AG10803 (cell line): Measurements from ENCODE around the gene C3AR1.
"Not testable (repeated sequence)": the region's sequence is repeated elsewhere in the genome, so short reads cannot be mapped to it uniquely, and the experiment has no call there.

Experiments
- DNase-seq: peaks from one replicate; pipeline ENCODE4 v3.0.0; 2010; ENCODE audit warnings: low read depth
- H3K4me3 ChIP-seq: 2 replicates; pipeline ENCODE4 v1.5.1; 2011; ENCODE audit warnings: mild to moderate bottlenecking, low read length, control low read depth
- TF ChIP-seq, protein P1 (sequence below): conservative IDR thresholded peaks from 2 replicates; pipeline ENCODE4 v1.5.1; 2011; ENCODE audit warnings: mild to moderate bottlenecking, low read length, control low read depth, inconsistent platforms

Gene C3AR1

DNA sequence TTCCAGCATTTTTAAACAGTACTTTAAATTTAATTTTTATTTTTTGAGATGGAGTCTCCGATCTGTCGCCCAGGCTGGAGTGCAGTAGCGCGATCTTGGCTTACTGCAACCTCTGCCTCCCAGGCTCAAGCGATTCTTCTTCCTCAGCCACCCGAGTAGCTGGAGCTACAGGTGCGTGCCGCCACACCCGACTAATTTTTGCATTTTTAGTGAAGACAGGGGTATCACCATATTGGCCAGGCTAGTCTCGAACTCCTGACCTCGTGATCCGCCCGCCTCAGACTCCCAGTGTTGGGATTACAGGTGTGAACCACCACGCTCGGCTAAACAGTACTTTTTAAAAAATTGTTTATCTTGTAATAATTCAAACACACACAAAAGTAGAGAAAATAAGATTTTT lies 37.9 kb downstream of the C3AR1 start:
- TF ChIP-seq, protein P1, sequence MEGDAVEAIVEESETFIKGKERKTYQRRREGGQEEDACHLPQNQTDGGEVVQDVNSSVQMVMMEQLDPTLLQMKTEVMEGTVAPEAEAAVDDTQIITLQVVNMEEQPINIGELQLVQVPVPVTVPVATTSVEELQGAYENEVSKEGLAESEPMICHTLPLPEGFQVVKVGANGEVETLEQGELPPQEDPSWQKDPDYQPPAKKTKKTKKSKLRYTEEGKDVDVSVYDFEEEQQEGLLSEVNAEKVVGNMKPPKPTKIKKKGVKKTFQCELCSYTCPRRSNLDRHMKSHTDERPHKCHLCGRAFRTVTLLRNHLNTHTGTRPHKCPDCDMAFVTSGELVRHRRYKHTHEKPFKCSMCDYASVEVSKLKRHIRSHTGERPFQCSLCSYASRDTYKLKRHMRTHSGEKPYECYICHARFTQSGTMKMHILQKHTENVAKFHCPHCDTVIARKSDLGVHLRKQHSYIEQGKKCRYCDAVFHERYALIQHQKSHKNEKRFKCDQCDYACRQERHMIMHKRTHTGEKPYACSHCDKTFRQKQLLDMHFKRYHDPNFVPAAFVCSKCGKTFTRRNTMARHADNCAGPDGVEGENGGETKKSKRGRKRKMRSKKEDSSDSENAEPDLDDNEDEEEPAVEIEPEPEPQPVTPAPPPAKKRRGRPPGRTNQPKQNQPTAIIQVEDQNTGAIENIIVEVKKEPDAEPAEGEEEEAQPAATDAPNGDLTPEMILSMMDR: no peak
- no peak for DNase-seq
- no peak overlapping the region for H3K4me3 ChIP-seq

DNA sequence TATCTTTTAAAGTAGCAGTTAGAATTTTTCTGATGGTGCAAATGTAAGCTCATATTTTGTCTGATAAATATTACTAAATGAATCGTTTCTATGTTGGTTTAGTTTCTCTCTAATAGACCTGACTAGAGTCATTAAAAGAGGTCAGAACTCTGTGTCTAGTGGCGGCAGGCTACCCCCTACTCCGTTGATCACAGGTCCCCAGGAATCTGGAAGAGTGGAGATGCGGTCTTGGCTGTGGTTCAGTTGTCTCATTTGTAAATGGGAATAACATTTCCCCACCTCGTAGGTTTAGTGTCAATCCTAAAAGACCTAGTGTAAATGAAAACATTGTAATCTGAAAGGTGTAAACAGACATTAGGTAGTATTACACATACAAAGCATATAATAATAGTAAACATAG lies 38.3 kb downstream of the C3AR1 start:
- no peak overlapping the region for H3K4me3 ChIP-seq
- TF ChIP-seq, protein P1: no peak
- no peak for DNase-seq

DNA sequence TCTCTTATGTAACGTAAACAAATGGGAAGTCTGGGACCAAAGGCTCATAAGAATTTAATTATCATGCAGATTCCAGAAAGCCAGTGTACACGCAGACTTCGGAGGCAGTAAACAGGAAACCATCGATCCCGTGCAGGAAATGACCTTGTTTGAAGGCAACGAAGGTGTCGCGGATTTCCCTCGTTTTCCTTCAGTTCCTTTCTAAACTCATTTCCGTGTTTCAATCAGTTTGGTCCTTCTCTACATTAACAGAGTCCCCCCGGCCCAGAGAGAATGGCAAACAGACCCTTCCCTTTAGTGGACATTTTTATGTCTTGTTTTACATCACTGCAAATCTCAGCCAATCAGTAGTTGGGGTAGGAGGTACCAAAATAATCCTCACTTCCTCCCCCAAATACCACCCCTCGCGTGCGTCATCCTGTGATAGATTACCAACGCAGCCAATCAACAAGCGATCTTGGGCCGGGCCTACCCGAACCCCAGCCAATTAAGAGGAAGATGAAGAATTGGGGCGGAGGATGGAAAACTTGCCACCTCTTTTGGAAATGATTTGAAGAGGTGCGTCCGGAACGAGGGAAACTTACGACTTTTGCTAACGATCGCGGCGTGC lies 39.8 kb downstream of the C3AR1 start:
- peak overlapping the region; percentile 93 for H3K4me3 ChIP-seq
- peak; percentile 99 for DNase-seq
- TF ChIP-seq, protein P1: no peak

DNA sequence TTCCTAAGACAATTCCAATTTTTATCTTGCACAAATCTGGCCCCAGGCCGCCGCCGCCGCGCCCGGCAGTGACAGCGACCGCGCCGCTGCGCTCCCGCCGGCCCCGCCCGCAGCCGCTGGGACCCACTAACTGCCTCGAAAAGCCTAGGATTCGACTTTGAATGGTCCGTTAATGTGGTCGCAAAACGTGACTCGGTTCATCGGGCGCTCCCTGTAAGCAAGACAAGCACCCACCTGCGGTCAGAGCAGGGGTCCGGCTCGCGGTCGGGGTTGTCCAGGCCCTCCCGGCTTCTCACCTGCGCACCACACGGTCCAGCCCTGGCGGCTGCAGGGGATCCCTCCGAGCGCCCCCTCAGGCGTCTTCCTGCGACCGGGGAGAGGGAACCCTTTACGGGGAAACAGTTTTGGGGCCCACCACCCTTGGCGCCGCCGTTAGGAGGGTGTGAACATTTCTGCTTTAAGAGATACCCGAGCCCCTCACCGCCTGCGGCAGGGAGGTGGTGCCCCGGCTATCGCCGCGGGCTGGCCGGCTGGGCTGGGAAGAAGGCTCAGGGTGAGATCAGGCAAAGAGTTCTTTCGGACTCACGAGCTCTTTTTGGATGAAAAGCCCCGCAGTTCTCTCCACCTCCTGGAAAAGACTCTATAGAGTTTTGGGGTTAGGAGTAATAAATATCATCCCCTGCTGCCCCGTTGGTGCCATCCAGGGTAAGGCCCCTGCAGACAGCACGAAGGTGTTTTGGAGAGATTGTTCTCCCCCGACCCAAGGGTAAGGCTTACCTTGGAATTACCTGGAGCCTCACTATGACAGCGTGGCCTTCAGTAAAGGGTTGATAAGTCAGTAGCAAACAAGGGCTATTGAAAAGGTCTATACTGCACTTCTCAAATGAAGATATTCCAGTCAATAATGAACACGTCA lies 47.2 kb downstream of the C3AR1 start:
- DNase-seq: no peak
- H3K4me3 ChIP-seq: peak overlapping the region; percentile 39
- TF ChIP-seq, protein P1: no peak

DNA sequence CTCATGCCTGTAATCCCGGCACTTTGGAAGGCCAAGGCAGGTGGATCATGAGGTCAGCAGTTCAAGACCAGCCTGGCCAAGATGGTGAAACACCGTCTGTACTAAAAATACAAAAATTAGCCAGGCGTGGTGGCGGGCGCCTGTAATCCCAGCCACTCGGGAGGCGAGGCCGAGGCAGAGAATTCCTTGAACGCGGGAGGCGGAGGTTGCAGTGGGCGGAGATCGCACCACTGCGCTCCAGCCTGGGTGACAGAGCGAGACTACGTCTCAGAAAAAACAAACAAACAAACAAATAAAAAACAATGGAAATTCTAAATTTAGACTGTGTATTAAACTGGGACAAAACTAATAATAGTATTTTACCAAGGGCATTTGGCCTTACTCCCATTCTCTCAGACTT lies 47.9 kb downstream of the C3AR1 start:
- not testable (repeated sequence) for DNase-seq, H3K4me3 ChIP-seq

DNA sequence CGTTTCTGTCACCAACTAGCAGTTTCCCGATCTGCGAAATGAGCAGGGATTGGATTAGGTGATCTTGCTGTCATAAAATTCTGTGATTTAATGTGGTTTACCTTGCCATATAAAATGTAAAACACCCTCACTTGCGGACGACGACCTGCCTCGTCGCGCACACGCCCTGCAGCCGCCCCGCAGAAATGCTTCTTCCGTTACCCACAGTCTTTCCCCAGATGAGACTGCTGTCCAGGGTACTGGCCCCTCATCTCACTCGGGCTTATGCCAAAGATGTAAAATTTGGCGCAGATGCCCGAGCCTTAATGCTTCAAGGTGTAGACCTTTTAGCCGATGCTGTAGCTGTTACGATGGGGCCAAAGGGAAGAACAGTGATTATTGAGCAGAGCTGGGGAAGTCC lies 51.3 kb downstream of the C3AR1 start:
- TF ChIP-seq, protein P1: no peak
- DNase-seq: no peak
- H3K4me3 ChIP-seq: no peak overlapping the region

DNA sequence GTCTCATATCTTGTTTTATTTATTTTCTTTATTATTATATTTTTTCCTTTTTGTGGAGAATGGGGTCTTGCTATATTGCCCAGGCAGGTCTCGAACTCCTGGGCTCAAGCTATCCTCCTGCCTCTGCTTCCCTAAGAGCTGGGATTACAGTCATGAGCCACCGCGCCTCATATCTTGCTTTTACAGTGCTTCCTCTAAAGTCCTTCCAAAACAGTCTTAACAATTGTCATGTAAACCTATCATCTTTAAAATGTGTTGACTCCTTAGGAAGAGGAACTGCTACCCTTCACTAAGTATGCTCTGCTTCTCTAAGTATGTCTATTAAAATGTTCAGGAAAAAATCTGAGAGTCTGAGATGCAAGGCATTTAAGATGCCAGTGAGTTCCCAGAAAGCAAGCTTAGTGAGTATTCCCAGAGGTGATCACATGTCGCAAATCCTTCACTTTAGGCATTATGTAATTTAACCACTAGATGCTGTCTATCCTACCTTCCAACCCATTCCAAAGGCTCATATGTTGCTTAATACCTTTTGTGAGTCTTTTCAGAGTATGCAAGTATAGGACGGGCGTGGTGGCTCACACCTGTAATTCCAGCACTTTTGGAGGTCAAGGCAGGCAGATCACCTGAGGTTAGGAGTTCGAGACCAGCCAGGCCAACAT lies 53.4 kb downstream of the C3AR1 start:
- peak; percentile 13 for DNase-seq
- TF ChIP-seq, protein P1: no peak
- no peak overlapping the region for H3K4me3 ChIP-seq
